HEK293 (cell line): ENCODE results near the gene RNF149.

Experiments used
- BCL11A ChIP-seq: fragments of 450-650 bp; formaldehyde crosslinking; IDR thresholded peaks from 2 replicates; pipeline ENCODE4 v1.5.1; 2016; ENCODE audit warnings: low read depth, missing biosample characterization, missing genetic modification characterization
- TRIM28 ChIP-seq: IDR thresholded peaks from 2 replicates; pipeline ENCODE4 v1.6.1; 2011; ENCODE audit warnings: low read length, control low read depth, borderline replicate concordance
- ZNF140 ChIP-seq: fragments of 450-650 bp; formaldehyde crosslinking; IDR thresholded peaks from 2 replicates; pipeline ENCODE4 v1.5.1; 2016; ENCODE audit warnings: missing biosample characterization, missing genetic modification characterization
- ZNF596 ChIP-seq: fragments of 450-650 bp; IDR thresholded peaks from 2 replicates; pipeline ENCODE4 v1.5.0; 2018; ENCODE audit warnings: missing biosample characterization, mild to moderate bottlenecking, missing genetic modification characterization, moderate library complexity
- ZNF777 ChIP-seq: fragments of 450-650 bp; formaldehyde crosslinking; IDR thresholded peaks from 2 replicates; pipeline ENCODE4 v1.5.1; 2017; ENCODE audit warnings: missing biosample characterization, missing genetic modification characterization, borderline replicate concordance
- ZNF785 ChIP-seq: fragments of 450-650 bp; formaldehyde crosslinking; IDR thresholded peaks from 2 replicates; pipeline ENCODE4 v1.5.1; 2016; ENCODE audit warnings: missing biosample characterization, missing genetic modification characterization
- TF ChIP-seq, protein P1 (sequence below): fragments of 450-650 bp; formaldehyde crosslinking; IDR thresholded peaks from 2 replicates; pipeline ENCODE4 v1.5.1; 2016; ENCODE audit warnings: missing biosample characterization, missing genetic modification characterization
- TF ChIP-seq, protein P2 (sequence below): fragments of 450-650 bp; formaldehyde crosslinking; IDR thresholded peaks from 2 replicates; pipeline ENCODE4 v1.5.1; 2016; ENCODE audit warnings: missing biosample characterization, missing genetic modification characterization
- TF ChIP-seq, protein P3 (sequence below): fragments of 450-650 bp; formaldehyde crosslinking; IDR thresholded peaks from 2 replicates; pipeline ENCODE4 v1.5.1; 2016; ENCODE audit warnings: missing biosample characterization, missing genetic modification characterization

DNA sequence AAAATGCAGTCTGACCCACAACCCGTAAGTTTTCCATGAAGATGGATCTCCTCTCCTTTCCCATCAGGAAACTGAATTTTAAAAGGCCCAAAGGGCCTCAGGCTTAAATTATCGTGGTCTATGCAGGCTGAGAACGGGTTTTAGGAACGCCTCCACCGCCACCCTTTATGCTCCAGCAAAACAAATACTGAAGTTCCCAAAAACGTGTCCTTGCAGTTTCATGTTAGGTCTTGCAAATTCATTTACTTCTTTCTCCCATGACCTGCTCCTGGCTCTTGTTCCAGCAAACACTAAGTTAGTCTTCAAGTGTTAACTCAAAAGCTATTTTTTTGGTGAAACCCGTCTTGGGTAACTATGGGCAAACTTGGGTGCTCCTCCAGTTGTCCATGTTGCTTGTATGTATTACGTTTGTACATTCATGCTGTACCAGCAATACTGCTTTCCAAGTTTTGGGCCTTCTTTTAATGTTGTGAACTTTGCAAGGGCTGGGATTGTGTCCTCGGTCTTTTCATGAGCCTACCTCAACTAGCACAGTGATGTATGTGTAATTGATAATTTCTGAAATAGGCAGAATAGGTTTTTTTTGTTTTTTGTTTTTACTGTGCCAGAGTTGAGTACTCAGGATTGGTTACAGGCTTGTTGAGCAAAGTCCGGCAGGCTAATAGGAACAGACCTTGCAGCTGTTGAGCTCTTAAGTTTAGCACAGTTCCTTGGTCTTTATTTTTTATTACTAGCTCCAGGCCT, 1.8 kb upstream of the RNF149 start:
- TF ChIP-seq, protein P1, sequence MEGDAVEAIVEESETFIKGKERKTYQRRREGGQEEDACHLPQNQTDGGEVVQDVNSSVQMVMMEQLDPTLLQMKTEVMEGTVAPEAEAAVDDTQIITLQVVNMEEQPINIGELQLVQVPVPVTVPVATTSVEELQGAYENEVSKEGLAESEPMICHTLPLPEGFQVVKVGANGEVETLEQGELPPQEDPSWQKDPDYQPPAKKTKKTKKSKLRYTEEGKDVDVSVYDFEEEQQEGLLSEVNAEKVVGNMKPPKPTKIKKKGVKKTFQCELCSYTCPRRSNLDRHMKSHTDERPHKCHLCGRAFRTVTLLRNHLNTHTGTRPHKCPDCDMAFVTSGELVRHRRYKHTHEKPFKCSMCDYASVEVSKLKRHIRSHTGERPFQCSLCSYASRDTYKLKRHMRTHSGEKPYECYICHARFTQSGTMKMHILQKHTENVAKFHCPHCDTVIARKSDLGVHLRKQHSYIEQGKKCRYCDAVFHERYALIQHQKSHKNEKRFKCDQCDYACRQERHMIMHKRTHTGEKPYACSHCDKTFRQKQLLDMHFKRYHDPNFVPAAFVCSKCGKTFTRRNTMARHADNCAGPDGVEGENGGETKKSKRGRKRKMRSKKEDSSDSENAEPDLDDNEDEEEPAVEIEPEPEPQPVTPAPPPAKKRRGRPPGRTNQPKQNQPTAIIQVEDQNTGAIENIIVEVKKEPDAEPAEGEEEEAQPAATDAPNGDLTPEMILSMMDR (tag by site-specific recombination): no peak
- TF ChIP-seq ZNF785 (tag by site-specific recombination) (no peak), BCL11A (no peak), ZNF140 (no peak), ZNF777 (tag by site-specific recombination) (no peak), TRIM28 (no peak), ZNF596 (tag by site-specific recombination) (no peak)
- TF ChIP-seq, protein P2, sequence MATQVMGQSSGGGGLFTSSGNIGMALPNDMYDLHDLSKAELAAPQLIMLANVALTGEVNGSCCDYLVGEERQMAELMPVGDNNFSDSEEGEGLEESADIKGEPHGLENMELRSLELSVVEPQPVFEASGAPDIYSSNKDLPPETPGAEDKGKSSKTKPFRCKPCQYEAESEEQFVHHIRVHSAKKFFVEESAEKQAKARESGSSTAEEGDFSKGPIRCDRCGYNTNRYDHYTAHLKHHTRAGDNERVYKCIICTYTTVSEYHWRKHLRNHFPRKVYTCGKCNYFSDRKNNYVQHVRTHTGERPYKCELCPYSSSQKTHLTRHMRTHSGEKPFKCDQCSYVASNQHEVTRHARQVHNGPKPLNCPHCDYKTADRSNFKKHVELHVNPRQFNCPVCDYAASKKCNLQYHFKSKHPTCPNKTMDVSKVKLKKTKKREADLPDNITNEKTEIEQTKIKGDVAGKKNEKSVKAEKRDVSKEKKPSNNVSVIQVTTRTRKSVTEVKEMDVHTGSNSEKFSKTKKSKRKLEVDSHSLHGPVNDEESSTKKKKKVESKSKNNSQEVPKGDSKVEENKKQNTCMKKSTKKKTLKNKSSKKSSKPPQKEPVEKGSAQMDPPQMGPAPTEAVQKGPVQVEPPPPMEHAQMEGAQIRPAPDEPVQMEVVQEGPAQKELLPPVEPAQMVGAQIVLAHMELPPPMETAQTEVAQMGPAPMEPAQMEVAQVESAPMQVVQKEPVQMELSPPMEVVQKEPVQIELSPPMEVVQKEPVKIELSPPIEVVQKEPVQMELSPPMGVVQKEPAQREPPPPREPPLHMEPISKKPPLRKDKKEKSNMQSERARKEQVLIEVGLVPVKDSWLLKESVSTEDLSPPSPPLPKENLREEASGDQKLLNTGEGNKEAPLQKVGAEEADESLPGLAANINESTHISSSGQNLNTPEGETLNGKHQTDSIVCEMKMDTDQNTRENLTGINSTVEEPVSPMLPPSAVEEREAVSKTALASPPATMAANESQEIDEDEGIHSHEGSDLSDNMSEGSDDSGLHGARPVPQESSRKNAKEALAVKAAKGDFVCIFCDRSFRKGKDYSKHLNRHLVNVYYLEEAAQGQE (tag by site-specific recombination): no peak
- TF ChIP-seq, protein P3, sequence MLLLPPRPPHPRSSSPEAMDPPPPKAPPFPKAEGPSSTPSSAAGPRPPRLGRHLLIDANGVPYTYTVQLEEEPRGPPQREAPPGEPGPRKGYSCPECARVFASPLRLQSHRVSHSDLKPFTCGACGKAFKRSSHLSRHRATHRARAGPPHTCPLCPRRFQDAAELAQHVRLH (tag by site-specific recombination): no peak
